NCI-H524 (cell line): ENCODE results near the gene ZNF48.

Experiments
- DNase-seq, 2 experiments: peaks; one replicate each; lab custom pipeline; 2025; lab: John Stamatoyannopoulos, UW

Gene ZNF48

GRCh38 chr16:30444231-30445148 is 49.3 kb downstream of the ZNF48 start:
- DNase-seq, result no peak

GRCh38 chr16:30445149-30445407 is 49.9 kb downstream of the ZNF48 start:
- DNase-seq, result no peak

- DNase-seq, result peak; percentile 92 to 98
Observed at GRCh38 chr16:30445408-30446202, 50.4 kb downstream of the ZNF48 start, which contains the start of gene SEPHS2. Gene SEPHS2, minus strand, starts transcription at chr16:30445874. Its CDS starts 147 bp downstream, at chr16:30445727.

- DNase-seq, result no peak
Observed at GRCh38 chr16:30446203-30446595, 51.0 kb downstream of the ZNF48 start.

GRCh38 chr16:30447512-30448226 is 52.4 kb downstream of the ZNF48 start:
- DNase-seq, result no peak

- no peak for DNase-seq
Observed at GRCh38 chr16:30449116-30449435, 53.9 kb downstream of the ZNF48 start.
